GM23338 (cell line): ENCODE results near the gene TOMM6.

ENCODE experiments used
- CREB1 ChIP-seq: fragments of 250-450 bp; sonication (Bioruptor Pico); IDR thresholded peaks from 2 replicates; pipeline ENCODE4 v1.5.0; 2020; ENCODE audit warnings: low read depth, mild to moderate bottlenecking, moderate library complexity
- CTCF ChIP-seq, 2 experiments: fragments of 200-600 bp in 1 of 2; sonication (generic) in 1 of 2; conservative IDR thresholded peaks; 2 replicates each; pipeline versions ENCODE4 v1.5.1 to v1.6.1; 2016 to 2017; ENCODE audit warnings: antibody characterized with exemption in 2 of 2, low read depth in 2 of 2, mild to moderate bottlenecking in 2 of 2, moderate library complexity in 1 of 2
- EZH2 ChIP-seq: fragments of 200-600 bp; sonication (generic); IDR thresholded peaks from one replicate; pipeline ENCODE4 v1.8.0; 2017; ENCODE audit warnings: antibody characterized with exemption, mild to moderate bottlenecking, low read depth; ENCODE audit not compliant: unreplicated experiment
- JUNB ChIP-seq: IDR thresholded peaks from one replicate; pipeline ENCODE4 v1.6.1; 2016; ENCODE audit warnings: antibody characterized with exemption; ENCODE audit not compliant: unreplicated experiment
- POLR2AphosphoS5 ChIP-seq: IDR thresholded peaks from 2 replicates; pipeline ENCODE4 v1.6.1; 2016; ENCODE audit warnings: antibody characterized with exemption, low read depth

- no peak for TF ChIP-seq EZH2
- no peak for TF ChIP-seq CTCF (conservative IDR thresholded peaks at IDR 0.05; ENCODE audit: low read depth in 2 of 2)
- no peak for TF ChIP-seq CREB1 (CRISPR knock-in tag)
- TF ChIP-seq POLR2AphosphoS5: no peak
- no peak for TF ChIP-seq JUNB
Observed at GRCh38 chr6:41784581-41785171, 2.8 kb upstream of the TOMM6 start.
